Breast epithelium (tissue), 3 donors: ENCODE results near the gene TAS2R10.

Experiments used
- CTCF ChIP-seq, 3 donors: fragments of 450-650 bp; IDR thresholded peaks; one replicate each; pipeline ENCODE4 v1.5.1; 2016 to 2017; ENCODE audit warnings: antibody characterized with exemption in 3 of 3, mild to moderate bottlenecking in 3 of 3, moderate library complexity in 3 of 3
- POLR2A ChIP-seq: fragments of 450-650 bp; IDR thresholded peaks from one replicate; pipeline ENCODE4 v1.6.1; 2016; ENCODE audit warnings: antibody characterized with exemption, mild to moderate bottlenecking, moderate library complexity

- TF ChIP-seq CTCF (IDR thresholded peaks at IDR 0.05) (no peak), POLR2A (no peak)
Observed at GRCh38 chr12:10810068-10810467, 16.1 kb downstream of the TAS2R10 start, which contains the start of gene TAS2R9.
